ENCODE results near the gene RAPGEF1.

DNA sequence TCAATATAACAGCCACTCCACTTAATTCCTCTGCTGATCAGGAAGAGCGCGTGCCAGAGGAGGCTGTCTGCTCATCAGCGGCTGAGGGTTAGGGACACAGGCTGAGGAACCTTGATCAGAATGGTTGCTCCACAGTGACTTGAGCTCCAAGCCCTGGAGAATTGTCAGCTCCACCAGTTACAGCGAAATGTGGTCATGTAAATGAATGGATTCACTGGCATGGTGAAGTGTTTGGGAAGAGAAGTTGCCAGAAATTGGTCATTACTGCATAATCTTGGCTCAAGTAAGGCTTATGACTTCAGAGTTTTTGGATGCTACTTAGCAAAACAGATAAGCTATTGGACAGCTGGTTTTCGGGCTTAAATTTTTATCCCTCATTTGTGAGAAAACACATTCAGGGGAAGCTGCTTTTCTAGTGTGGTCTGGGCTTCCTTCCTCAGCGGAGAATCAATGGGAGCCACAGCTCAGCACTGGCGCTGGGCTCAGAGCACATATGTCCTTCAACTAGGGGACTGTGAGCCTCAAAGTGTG lies 129.6 kb downstream of the RAPGEF1 start:
- TF ChIP-seq ZNF184 (tag by site-specific recombination; IDR thresholded peaks at IDR 0.05), result no peak
- TF ChIP-seq ZSCAN16 (tag by site-specific recombination; IDR thresholded peaks at IDR 0.05), result no peak
- no peak for TF ChIP-seq ZNF416 (tag by site-specific recombination; IDR thresholded peaks at IDR 0.05)
